Omental fat pad (tissue), 4 donors: ENCODE results near the gene SSNA1. TPM values are rescaled to one million over a fixed set of nuclear protein-coding genes. Genes with fewer than 3 reads are reported as not detected.

Experiments used
- ATAC-seq: fragments of 150-250 bp; one replicate; pipeline ENCODE4 v1.9.1; 2016; ENCODE audit warnings: mild to moderate bottlenecking, moderate library complexity; ENCODE audit not compliant: low FRiP score
- DNase-seq: peaks from one replicate; pipeline ENCODE4 v3.0.0-alpha.2; 2019; ENCODE audit warnings: low spot score
- total RNA-seq, 4 donors: library from RNA; depleted of rRNA; stranded (reverse); fragments of >200 nt; gene quantifications; one replicate each; pipeline ENCODE4 v1.1.0, GENCODE V29; 2016
- TF ChIP-seq, protein P1 (sequence below), 3 donors: fragments of 450-650 bp; IDR thresholded peaks; one replicate each; pipeline ENCODE4 v1.5.1; 2016 to 2017; ENCODE audit warnings: antibody characterized with exemption in 3 of 3, mild to moderate bottlenecking in 3 of 3, moderate library complexity in 2 of 3

The SSNA1 gene
- total RNA-seq, 4 donors from 2014 or later, result 51.2 to 78.2 (median 67.1) TPM

DNA sequence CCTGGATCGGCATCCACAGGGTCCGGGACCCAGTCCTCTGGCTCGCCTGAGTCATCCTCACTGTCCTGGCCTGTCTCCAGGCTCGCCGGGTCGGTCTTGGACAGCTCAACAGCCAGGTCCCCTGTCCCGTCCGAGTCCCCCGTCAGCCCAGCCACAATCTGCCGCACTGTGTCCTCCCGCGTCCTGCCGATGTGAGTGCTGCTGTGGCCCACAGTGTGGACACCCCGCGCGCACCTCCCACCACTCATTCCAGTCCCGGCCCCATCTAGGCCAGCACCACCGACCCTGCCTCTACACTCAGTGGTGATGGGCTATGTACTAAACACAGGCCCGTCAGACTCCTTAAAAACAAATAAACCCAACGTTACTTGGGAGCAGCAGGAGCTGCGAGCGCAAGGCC is 6.8 kb upstream of the SSNA1 start:
- DNase-seq, result no peak
- no peak for ATAC-seq
- TF ChIP-seq, protein P1, sequence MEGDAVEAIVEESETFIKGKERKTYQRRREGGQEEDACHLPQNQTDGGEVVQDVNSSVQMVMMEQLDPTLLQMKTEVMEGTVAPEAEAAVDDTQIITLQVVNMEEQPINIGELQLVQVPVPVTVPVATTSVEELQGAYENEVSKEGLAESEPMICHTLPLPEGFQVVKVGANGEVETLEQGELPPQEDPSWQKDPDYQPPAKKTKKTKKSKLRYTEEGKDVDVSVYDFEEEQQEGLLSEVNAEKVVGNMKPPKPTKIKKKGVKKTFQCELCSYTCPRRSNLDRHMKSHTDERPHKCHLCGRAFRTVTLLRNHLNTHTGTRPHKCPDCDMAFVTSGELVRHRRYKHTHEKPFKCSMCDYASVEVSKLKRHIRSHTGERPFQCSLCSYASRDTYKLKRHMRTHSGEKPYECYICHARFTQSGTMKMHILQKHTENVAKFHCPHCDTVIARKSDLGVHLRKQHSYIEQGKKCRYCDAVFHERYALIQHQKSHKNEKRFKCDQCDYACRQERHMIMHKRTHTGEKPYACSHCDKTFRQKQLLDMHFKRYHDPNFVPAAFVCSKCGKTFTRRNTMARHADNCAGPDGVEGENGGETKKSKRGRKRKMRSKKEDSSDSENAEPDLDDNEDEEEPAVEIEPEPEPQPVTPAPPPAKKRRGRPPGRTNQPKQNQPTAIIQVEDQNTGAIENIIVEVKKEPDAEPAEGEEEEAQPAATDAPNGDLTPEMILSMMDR (IDR thresholded peaks at IDR 0.05), result no peak

DNA sequence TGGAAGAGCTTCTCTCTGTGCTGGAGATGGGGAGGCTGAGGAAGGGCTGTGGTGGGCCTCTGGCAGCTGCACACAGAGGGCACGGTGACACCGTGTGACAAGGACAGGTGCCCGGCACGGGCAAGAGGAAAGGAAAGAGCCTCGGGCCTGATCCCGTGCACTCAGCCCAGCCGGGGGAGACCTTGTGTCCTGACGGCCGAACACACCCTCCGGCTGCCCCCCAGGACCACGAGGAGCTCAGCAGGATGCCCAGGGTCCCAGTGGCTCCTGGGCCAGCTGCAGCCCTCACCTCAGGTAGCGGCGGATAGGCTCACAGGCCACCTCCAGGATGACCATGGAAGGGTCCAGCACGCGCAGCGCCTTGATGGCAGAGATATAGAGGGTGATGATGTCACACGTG is 5.6 kb upstream of the SSNA1 start:
- ATAC-seq (no peak), DNase-seq (no peak)
- TF ChIP-seq, protein P1 (IDR thresholded peaks at IDR 0.05), result no peak

GRCh38 chr9:137183980-137184595 is 4.4 kb upstream of the SSNA1 start:
- DNase-seq (no peak), ATAC-seq (no peak)
- TF ChIP-seq, protein P1 (IDR thresholded peaks at IDR 0.05), result no peak

DNA sequence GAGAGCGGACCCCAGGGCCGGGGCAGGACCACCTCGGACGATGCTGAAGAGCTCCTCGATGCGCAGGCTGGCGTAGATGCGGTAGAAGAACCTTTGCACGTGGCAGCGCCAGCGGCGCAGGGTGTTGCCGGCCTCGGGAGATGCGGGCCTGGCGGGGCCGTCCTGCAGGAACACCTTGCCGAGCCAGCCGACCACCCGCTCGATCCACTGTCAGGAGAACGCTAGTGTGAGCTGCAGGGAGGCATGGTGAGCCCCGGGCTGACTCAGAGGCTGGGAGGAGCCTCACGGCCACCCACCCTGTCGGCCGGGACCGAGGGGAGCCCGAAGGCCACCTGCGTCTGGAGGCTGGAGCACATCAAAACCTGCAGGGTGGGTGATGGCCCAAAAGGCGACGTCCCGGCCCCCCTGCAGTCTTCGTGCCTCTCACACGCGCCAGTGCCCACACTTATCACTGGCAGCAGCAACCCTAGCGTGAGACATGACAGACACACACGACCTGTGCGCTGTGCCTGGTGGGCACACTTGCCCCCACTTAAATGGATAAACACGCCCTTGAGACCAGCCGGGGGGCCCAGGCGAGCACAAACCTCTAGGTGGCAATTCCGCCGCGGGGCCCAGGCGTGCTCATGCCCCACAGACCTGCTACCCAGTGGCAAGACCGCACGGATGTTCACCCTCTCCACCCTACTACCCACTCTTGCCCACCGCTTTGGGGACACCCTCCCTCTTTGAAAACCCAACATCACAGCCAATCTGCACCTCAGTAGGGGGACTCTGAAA is 3.4 kb upstream of the SSNA1 start:
- DNase-seq, result no peak
- TF ChIP-seq, protein P1 (IDR thresholded peaks at IDR 0.05), result no peak
- no peak for ATAC-seq

GRCh38 chr9:137185921-137186320 is 2.6 kb upstream of the SSNA1 start:
- ATAC-seq (no peak), DNase-seq (no peak)
- TF ChIP-seq, protein P1 (IDR thresholded peaks at IDR 0.05), result no peak

GRCh38 chr9:137186385-137186784 is 2.1 kb upstream of the SSNA1 start:
- ATAC-seq, result no peak
- TF ChIP-seq, protein P1 (IDR thresholded peaks at IDR 0.05), result no peak
- DNase-seq, result no peak

DNA sequence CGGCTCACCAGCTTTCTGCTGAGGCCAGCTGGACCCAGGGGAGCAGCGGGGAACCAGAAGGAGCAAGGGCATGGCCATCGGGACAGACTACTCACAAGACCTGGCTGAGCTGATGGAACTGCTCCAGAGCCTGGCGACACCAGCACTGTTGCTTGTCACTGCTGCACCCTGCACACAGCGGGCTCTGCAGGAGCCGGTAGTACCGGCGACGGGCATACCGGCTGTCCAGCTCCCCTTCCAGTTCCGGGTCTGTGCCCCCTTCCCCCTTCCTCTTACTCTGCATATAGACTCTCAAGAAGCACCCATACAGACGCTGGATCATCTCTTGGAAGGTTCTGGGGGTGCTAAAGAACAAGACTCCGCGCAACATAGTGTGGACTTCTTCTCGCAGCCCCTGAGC is 1.1 kb upstream of the SSNA1 start:
- DNase-seq (no peak), ATAC-seq (no peak)
- TF ChIP-seq, protein P1 (IDR thresholded peaks at IDR 0.05), result no peak
